GM19372 (cell line): Measurements from ENCODE around the gene ITPK1.

Experiments
- ATAC-seq: cut with Tn5 transposase; IDR thresholded peaks from one replicate; pipeline ENCODE4 v1.9.1; 2021; ENCODE audit warnings: mild to moderate bottlenecking, low read depth, moderate library complexity; ENCODE audit not compliant: unreplicated experiment

The ITPK1 gene

GRCh38 chr14:93047661-93048060 is 68.1 kb downstream of the ITPK1 start:
- no peak for ATAC-seq

GRCh38 chr14:93047157-93047556 is 68.6 kb downstream of the ITPK1 start:
- no peak for ATAC-seq

- ATAC-seq: no peak
These were observed 69.0 kb downstream of the ITPK1 start for GRCh38 chr14:93046705-93047050.

GRCh38 chr14:93045965-93046704 is 69.6 kb downstream of the ITPK1 start:
- ATAC-seq: no peak

GRCh38 chr14:93045211-93045674 is 70.5 kb downstream of the ITPK1 start:
- ATAC-seq: no peak

GRCh38 chr14:93044556-93044955 is 71.2 kb downstream of the ITPK1 start:
- ATAC-seq: no peak

GRCh38 chr14:93044121-93044520 is 71.6 kb downstream of the ITPK1 start:
- ATAC-seq: no peak

- ATAC-seq: no peak
These were observed 72.5 kb downstream of the ITPK1 start for GRCh38 chr14:93042968-93043940.

GRCh38 chr14:93041830-93042229 is 73.9 kb downstream of the ITPK1 start:
- ATAC-seq: no peak

GRCh38 chr14:93040982-93041381 is 74.7 kb downstream of the ITPK1 start:
- ATAC-seq: no peak

GRCh38 chr14:93040443-93040842 is 75.3 kb downstream of the ITPK1 start:
- ATAC-seq: no peak

GRCh38 chr14:93039649-93040315 is 75.9 kb downstream of the ITPK1 start:
- ATAC-seq: no peak

GRCh38 chr14:93037351-93037750 is 78.4 kb downstream of the ITPK1 start:
- ATAC-seq: no peak

- ATAC-seq: no peak
These were observed 78.9 kb downstream of the ITPK1 start for GRCh38 chr14:93036652-93037345.

GRCh38 chr14:93035917-93036651 is 79.6 kb downstream of the ITPK1 start:
- ATAC-seq: no peak

GRCh38 chr14:93035585-93035916 is 80.2 kb downstream of the ITPK1 start:
- ATAC-seq: no peak

- no peak for ATAC-seq
These were observed 81.1 kb downstream of the ITPK1 start for GRCh38 chr14:93034671-93034994.

- ATAC-seq: no peak
These were observed 81.6 kb downstream of the ITPK1 start for GRCh38 chr14:93033983-93034670.
